Brain microvascular endothelial cell (primary cell): ENCODE measurements around the gene KCNAB1.
"Not testable (repeated sequence)": the region's sequence is repeated elsewhere in the genome, so short reads cannot be mapped to it uniquely, and the experiment has no call there.

ENCODE experiments used
- DNase-seq: peaks from one replicate; pipeline ENCODE4 v3.0.0-alpha.2; 2020
- H3K27ac ChIP-seq: fragments of 250-450 bp; sonication (Bioruptor Pico); 2 replicates; pipeline ENCODE4 v1.5.1; 2020; ENCODE audit warnings: mild to moderate bottlenecking, moderate library complexity
- H3K27me3 ChIP-seq: fragments of 250-450 bp; sonication (Bioruptor Pico); replicated peaks from 2 replicates; pipeline ENCODE4 v1.5.1; 2020; ENCODE audit warnings: mild to moderate bottlenecking
- H3K36me3 ChIP-seq: fragments of 250-450 bp; sonication (Bioruptor Pico); replicated peaks from 2 replicates; pipeline ENCODE4 v1.5.1; 2020; ENCODE audit warnings: mild to moderate bottlenecking
- H3K4me3 ChIP-seq: 2 replicates; pipeline ENCODE4 v1.5.1; 2011; ENCODE audit warnings: low read depth, mild to moderate bottlenecking, control low read depth, low read length, moderate library complexity
- in situ Hi-C: cut with HindIII; loops from 2 replicates; pipeline ENCODE4 v1.10.0; 2017; ENCODE audit warnings: low sequenced_read_pairs, low pct_ligation_motif_present
- TF ChIP-seq, protein P1 (sequence below): IDR thresholded peaks from 2 replicates; pipeline ENCODE4 v1.5.1; 2011; ENCODE audit warnings: low read depth, mild to moderate bottlenecking, moderate library complexity, low read length, control low read depth, inconsistent platforms; ENCODE audit errors: missing control alignments

Gene KCNAB1

DNA sequence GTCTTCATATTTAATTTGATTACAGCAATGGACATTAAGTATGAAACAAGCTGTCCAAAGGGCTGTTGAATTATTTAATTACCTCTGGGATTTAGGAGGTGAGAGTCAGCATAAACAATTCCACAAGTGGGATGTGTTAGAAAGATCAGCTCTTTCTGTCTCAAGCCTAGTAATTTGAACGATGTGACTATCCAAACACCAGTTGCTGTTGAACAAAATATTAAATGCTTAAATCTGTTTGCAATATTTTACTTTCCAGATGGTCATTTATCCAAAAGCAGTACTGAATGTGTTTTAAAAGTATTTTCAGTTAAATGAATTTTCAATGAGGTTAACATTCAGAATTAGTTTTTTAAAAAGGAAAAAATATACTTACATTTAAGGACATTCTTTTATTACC is 12.7 kb downstream of the KCNAB1 start:
- in situ Hi-C loops = no loop called here
- Histone ChIP-seq H3K27ac (no peak overlapping the region), H3K27me3 (no peaks in the 10 kb centered on the region), H3K36me3 (no peaks in the 10 kb centered on the region), H3K4me3 (no peak overlapping the region)
- TF ChIP-seq, protein P1, sequence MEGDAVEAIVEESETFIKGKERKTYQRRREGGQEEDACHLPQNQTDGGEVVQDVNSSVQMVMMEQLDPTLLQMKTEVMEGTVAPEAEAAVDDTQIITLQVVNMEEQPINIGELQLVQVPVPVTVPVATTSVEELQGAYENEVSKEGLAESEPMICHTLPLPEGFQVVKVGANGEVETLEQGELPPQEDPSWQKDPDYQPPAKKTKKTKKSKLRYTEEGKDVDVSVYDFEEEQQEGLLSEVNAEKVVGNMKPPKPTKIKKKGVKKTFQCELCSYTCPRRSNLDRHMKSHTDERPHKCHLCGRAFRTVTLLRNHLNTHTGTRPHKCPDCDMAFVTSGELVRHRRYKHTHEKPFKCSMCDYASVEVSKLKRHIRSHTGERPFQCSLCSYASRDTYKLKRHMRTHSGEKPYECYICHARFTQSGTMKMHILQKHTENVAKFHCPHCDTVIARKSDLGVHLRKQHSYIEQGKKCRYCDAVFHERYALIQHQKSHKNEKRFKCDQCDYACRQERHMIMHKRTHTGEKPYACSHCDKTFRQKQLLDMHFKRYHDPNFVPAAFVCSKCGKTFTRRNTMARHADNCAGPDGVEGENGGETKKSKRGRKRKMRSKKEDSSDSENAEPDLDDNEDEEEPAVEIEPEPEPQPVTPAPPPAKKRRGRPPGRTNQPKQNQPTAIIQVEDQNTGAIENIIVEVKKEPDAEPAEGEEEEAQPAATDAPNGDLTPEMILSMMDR = no peak
- no peak for DNase-seq

DNA sequence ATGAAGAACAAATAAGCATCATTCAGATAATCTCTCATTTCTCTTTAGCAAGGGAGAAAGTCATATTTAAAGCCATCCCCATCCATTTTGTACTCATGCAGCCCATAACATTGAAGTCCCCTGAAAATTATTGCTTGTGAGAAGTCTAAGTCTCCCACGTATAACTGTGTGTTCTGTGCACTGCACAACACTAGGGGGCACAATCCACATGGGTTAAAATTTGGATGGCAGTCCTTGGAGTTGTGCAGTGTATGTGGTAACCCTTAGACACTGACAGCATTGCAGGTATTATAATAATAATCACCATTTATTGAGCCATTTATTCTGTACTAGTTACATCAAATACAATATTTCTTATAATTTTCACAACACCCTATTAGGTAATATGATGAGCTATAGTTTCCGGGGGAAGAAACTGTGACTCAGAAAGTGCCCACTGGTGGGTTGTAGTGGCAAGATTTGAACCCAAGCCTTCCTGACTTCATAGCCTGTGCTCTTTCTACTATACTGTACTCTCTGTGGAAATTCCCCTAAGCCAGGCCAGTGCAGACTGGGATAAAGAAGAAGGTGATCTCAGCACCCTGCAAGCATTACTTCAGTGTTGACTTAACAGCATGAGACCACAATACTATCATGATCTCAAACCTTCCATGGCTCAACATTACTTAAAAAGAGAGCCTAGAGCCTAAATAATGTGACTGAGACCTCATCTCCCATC is 15.7 kb downstream of the KCNAB1 start:
- in situ Hi-C loops = no loop called here
- Histone ChIP-seq H3K36me3 (no peaks in the 10 kb centered on the region), H3K27me3 (no peaks in the 10 kb centered on the region), H3K4me3 (no peak overlapping the region), H3K27ac (no peak overlapping the region)
- no peak for DNase-seq
- TF ChIP-seq, protein P1 = peak; percentile 32

DNA sequence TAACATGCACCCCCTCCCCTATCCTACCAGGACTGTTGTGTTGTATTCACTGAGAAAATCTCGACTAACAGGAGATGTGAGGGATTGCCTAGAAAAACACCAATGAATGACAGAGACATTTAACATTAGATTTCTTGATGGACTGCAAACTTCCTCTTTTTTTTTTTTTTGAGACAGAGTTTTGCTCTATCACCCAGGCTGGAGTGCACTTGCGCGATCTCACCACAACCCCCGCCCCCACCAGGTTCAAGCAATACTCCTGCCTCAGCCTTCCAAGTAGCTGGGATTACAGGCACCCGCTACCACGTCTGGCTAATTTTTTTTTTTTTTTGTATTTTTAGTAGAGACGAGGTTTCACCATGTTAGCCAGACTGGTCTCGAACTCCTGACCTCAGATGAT is 17.0 kb downstream of the KCNAB1 start:
- H3K4me3 ChIP-seq, H3K36me3 ChIP-seq, H3K27ac ChIP-seq, in situ Hi-C loops, H3K27me3 ChIP-seq, DNase-seq: not testable (repeated sequence)

DNA sequence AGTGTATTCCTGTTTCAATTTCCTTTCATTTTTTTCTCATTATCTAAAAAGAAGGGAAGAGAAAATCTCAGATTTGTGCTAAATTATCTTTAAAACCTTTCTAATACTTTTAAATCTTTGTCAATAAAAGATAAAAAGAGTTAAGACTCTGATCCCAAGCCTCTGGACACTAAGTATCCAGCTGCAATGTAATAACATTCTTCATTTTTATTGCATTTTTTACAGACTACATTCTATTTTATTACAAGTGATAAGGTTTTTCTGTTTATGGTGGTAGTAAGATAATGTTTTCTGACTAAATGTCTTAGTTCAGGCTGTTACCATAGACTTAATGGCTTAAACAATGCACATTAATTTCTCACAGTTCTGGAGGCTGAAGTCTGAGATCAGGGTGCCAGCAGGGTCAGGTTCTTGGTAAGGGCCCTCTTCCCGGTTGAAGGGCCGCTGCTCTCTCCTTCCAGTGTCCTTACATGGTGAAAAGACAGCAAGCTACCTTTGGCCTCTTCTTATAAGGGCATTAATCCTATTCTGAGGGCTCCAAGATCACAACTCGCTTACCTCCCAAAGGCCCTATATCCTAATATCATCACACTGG is 19.7 kb downstream of the KCNAB1 start:
- TF ChIP-seq, protein P1 = no peak
- no peak for DNase-seq
- Histone ChIP-seq H3K27ac (no peak overlapping the region), H3K36me3 (no peaks in the 10 kb centered on the region), H3K4me3 (no peak overlapping the region), H3K27me3 (no peaks in the 10 kb centered on the region)
- in situ Hi-C loops = no loop called here

DNA sequence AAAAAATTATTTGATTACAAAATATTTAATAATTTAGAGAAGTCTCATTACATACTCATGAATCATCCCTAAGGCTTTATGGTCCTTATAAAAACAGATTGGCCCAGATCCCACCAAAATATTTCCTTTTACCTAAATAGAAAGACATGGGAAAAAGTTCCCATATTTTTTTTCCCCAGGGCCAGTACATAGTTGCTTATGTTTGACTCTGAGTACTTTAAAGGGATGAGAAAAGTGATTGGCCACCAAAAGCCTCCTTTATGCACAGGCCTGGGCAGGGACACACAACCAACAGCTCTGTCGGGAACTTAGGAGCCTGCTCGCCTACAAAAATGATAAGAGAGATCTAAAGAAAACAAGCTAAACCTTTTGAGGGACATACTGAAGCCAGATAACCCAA is 22.3 kb downstream of the KCNAB1 start:
- TF ChIP-seq, protein P1 = no peak
- H3K4me3 ChIP-seq = no peak overlapping the region
- no peaks in the 10 kb centered on the region for H3K36me3 ChIP-seq
- in situ Hi-C loops = no loop called here
- no peaks in the 10 kb centered on the region for H3K27me3 ChIP-seq
- H3K27ac ChIP-seq = no peak overlapping the region
- peak; percentile 20 for DNase-seq

DNA sequence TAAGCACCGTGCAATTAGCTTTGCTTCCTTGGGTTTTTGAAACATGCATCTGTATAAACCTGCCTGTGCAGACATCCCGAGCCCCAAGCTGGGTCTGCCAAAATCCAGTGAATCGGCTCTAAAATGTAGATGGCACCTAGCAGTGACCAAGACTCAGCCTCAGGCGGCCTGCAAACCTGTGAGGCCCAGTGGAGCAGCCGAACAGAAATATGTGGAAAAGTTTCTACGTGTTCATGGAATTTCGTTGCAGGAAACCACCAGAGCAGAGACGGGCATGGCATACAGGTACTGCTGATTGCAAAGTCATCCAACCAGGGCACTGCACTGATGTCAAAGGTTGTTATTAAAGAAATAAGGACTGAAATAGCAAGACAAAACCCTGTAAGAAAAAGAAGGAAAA is 22.8 kb downstream of the KCNAB1 start:
- DNase-seq = no peak
- Histone ChIP-seq H3K4me3 (no peak overlapping the region), H3K36me3 (no peaks in the 10 kb centered on the region), H3K27ac (no peak overlapping the region), H3K27me3 (no peaks in the 10 kb centered on the region)
- TF ChIP-seq, protein P1 = no peak
- in situ Hi-C loops = no loop called here
